OCI-LY1 (cell line): ENCODE results near the gene KRTAP10-6.

Source experiments
- EZH2 ChIP-seq: fragments of 200-600 bp; sonication (generic), shearing (Covaris generic); IDR thresholded peaks from 2 replicates; pipeline ENCODE4 v1.8.0; 2017; ENCODE audit warnings: borderline replicate concordance, mixed run types, mild to moderate bottlenecking, antibody characterized with exemption, low read length, moderate library complexity, mixed read lengths
- TF ChIP-seq, protein P1 (sequence below): fragments of 200-600 bp; sonication (generic), shearing (Covaris generic); IDR thresholded peaks from 2 replicates; pipeline ENCODE4 v1.5.1; 2017; ENCODE audit warnings: mild to moderate bottlenecking, antibody characterized with exemption, low read length, moderate library complexity, mixed read lengths

GRCh38 chr21:44619886-44620285 is 27.6 kb upstream of the KRTAP10-6 start:
- TF ChIP-seq, protein P1, sequence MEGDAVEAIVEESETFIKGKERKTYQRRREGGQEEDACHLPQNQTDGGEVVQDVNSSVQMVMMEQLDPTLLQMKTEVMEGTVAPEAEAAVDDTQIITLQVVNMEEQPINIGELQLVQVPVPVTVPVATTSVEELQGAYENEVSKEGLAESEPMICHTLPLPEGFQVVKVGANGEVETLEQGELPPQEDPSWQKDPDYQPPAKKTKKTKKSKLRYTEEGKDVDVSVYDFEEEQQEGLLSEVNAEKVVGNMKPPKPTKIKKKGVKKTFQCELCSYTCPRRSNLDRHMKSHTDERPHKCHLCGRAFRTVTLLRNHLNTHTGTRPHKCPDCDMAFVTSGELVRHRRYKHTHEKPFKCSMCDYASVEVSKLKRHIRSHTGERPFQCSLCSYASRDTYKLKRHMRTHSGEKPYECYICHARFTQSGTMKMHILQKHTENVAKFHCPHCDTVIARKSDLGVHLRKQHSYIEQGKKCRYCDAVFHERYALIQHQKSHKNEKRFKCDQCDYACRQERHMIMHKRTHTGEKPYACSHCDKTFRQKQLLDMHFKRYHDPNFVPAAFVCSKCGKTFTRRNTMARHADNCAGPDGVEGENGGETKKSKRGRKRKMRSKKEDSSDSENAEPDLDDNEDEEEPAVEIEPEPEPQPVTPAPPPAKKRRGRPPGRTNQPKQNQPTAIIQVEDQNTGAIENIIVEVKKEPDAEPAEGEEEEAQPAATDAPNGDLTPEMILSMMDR = no peak
- TF ChIP-seq EZH2 = no peak
